ENCODE data around the gene CALN1. TPM values are rescaled to one million over a fixed set of nuclear protein-coding genes. Genes with fewer than 3 reads are reported as not detected.

Gene CALN1
- polyA plus RNA-seq, 1 donor from 2014 or later: 7.8 TPM

DNA sequence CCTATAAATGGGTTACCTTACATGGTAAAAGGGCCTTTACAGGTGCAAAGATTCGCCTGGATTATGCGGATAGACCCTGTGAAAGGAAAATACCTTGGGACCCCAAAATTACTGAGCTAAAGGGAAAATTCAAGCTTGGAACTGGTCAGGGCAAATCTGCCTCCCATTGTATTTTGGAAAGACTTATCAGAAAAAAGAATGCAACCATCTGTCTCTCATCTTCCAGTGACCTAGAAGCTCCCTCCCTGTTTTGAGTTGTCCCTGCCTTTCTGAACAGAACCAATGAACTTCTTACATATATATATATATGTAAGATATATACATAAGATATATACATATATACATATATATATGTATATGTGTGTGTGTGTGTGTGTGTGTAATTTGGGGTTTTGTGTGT is 583.8 kb downstream of the CALN1 start:
- Histone ChIP-seq H3F3A (ENCODE audit: insufficient read depth, low read length, poor library complexity, severe bottlenecking) (no peaks in the 10 kb centered on the region), H3K4me3 (ENCODE audit: low read length) (no peak overlapping the region)
- TF ChIP-seq SMC3 (conservative IDR thresholded peaks at IDR 0.05; ENCODE audit: poor library complexity) (no peak), RAD21 (conservative IDR thresholded peaks at IDR 0.05) (no peak), EP300 (conservative IDR thresholded peaks at IDR 0.05; ENCODE audit: poor library complexity, severe bottlenecking) (no peak), POLR2AphosphoS5 (IDR thresholded peaks at IDR 0.05) (no peak), EZH2 (IDR thresholded peaks at IDR 0.05; ENCODE audit: borderline replicate concordance, insufficient read depth, low read length, poor library complexity, severe bottlenecking) (no peak), TAF1 (IDR thresholded peaks at IDR 0.05; ENCODE audit: low read depth) (no peak), MXI1 (conservative IDR thresholded peaks at IDR 0.05; ENCODE audit: poor library complexity, severe bottlenecking) (no peak)
- TF ChIP-seq, protein P1, sequence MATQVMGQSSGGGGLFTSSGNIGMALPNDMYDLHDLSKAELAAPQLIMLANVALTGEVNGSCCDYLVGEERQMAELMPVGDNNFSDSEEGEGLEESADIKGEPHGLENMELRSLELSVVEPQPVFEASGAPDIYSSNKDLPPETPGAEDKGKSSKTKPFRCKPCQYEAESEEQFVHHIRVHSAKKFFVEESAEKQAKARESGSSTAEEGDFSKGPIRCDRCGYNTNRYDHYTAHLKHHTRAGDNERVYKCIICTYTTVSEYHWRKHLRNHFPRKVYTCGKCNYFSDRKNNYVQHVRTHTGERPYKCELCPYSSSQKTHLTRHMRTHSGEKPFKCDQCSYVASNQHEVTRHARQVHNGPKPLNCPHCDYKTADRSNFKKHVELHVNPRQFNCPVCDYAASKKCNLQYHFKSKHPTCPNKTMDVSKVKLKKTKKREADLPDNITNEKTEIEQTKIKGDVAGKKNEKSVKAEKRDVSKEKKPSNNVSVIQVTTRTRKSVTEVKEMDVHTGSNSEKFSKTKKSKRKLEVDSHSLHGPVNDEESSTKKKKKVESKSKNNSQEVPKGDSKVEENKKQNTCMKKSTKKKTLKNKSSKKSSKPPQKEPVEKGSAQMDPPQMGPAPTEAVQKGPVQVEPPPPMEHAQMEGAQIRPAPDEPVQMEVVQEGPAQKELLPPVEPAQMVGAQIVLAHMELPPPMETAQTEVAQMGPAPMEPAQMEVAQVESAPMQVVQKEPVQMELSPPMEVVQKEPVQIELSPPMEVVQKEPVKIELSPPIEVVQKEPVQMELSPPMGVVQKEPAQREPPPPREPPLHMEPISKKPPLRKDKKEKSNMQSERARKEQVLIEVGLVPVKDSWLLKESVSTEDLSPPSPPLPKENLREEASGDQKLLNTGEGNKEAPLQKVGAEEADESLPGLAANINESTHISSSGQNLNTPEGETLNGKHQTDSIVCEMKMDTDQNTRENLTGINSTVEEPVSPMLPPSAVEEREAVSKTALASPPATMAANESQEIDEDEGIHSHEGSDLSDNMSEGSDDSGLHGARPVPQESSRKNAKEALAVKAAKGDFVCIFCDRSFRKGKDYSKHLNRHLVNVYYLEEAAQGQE (IDR thresholded peaks at IDR 0.05; ENCODE audit: borderline replicate concordance): no peak
- TF ChIP-seq, protein P2, sequence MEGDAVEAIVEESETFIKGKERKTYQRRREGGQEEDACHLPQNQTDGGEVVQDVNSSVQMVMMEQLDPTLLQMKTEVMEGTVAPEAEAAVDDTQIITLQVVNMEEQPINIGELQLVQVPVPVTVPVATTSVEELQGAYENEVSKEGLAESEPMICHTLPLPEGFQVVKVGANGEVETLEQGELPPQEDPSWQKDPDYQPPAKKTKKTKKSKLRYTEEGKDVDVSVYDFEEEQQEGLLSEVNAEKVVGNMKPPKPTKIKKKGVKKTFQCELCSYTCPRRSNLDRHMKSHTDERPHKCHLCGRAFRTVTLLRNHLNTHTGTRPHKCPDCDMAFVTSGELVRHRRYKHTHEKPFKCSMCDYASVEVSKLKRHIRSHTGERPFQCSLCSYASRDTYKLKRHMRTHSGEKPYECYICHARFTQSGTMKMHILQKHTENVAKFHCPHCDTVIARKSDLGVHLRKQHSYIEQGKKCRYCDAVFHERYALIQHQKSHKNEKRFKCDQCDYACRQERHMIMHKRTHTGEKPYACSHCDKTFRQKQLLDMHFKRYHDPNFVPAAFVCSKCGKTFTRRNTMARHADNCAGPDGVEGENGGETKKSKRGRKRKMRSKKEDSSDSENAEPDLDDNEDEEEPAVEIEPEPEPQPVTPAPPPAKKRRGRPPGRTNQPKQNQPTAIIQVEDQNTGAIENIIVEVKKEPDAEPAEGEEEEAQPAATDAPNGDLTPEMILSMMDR (IDR thresholded peaks at IDR 0.05; ENCODE audit: poor library complexity, severe bottlenecking): no peak

DNA sequence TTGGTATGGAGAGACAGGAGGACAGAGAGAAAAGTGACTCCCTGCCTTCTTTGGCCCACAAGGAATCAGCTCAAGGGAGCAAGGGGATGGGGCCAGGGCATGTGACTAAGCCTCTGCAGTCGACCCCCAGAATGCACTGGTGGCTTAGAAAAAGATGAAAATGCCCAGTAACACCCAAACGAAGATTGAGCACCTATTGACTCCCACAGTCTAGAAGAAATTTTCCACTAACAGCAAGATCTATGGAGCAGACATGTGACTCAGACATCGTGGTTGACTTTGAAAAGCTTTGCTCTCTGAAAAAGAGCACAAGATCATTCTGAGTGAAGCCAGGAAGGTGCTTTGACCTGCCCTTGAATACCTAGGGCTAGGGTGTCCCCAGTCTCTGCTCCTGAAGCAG is 586.0 kb downstream of the CALN1 start:
- Histone ChIP-seq H3K9me2 (ENCODE audit: insufficient read depth, low read length) (no peaks in the 10 kb centered on the region), H3K4me2 (ENCODE audit: low read length) (no peak overlapping the region), H3K9me3 (ENCODE audit: low read length) (no peaks in the 10 kb centered on the region), H3K79me2 (replicated peaks; ENCODE audit: insufficient read depth, low read length) (no peaks in the 10 kb centered on the region), H4K20me1 (ENCODE audit: insufficient read depth) (no peaks in the 10 kb centered on the region), H3K27me3 (ENCODE audit: insufficient read depth, low read depth, low read length) (no peaks in the 10 kb centered on the region), H3K9ac (ENCODE audit: low read length) (no peak overlapping the region), H3F3A (ENCODE audit: insufficient read depth, low read length, poor library complexity, severe bottlenecking) (no peaks in the 10 kb centered on the region), H3K27ac (ENCODE audit: low read length) (no peak overlapping the region), H2AFZ (ENCODE audit: low read depth, low read length) (no peak overlapping the region), H3K4me3 (ENCODE audit: low read length) (no peak overlapping the region), H3K36me3 (ENCODE audit: insufficient read depth, low read length) (no peaks in the 10 kb centered on the region)
- no peak for TF ChIP-seq EZH2 (IDR thresholded peaks at IDR 0.05; ENCODE audit: borderline replicate concordance, insufficient read depth, low read length, poor library complexity, severe bottlenecking)
- TF ChIP-seq, protein P1 (IDR thresholded peaks at IDR 0.05; ENCODE audit: borderline replicate concordance): no peak
- TF ChIP-seq EP300 (conservative IDR thresholded peaks at IDR 0.05; ENCODE audit: poor library complexity, severe bottlenecking): no peak
- no peak for TF ChIP-seq POLR2AphosphoS5 (IDR thresholded peaks at IDR 0.05)
- no peak for TF ChIP-seq SMC3 (conservative IDR thresholded peaks at IDR 0.05; ENCODE audit: poor library complexity)
- no peak for TF ChIP-seq RAD21 (conservative IDR thresholded peaks at IDR 0.05)
- no peak for TF ChIP-seq MXI1 (conservative IDR thresholded peaks at IDR 0.05; ENCODE audit: poor library complexity, severe bottlenecking)
- no peak for TF ChIP-seq TAF1 (IDR thresholded peaks at IDR 0.05; ENCODE audit: low read depth)

More for the DNA sequence above, 583.8 kb downstream of the CALN1 start:
- H3K9me2 ChIP-seq (ENCODE audit: insufficient read depth, low read length): no peaks in the 10 kb centered on the region
- no peaks in the 10 kb centered on the region for H3K79me2 ChIP-seq (replicated peaks; ENCODE audit: insufficient read depth, low read length)
- no peaks in the 10 kb centered on the region for H3K36me3 ChIP-seq (ENCODE audit: insufficient read depth, low read length)
- H4K20me1 ChIP-seq (ENCODE audit: insufficient read depth): no peaks in the 10 kb centered on the region
- H3K9ac ChIP-seq (ENCODE audit: low read length): no peak overlapping the region
- no peak overlapping the region for H3K4me2 ChIP-seq (ENCODE audit: low read length)
- H3K27me3 ChIP-seq (ENCODE audit: insufficient read depth, low read depth, low read length): no peaks in the 10 kb centered on the region
- H3K9me3 ChIP-seq (ENCODE audit: low read length): no peaks in the 10 kb centered on the region
- no peak overlapping the region for H3K27ac ChIP-seq (ENCODE audit: low read length)
- no peak overlapping the region for H2AFZ ChIP-seq (ENCODE audit: low read depth, low read length)

All from neural cell (in vitro differentiated cells).